Measurements from ENCODE around the gene KPTN. TPM values are rescaled to one million over a fixed set of nuclear protein-coding genes. Genes with fewer than 3 reads are reported as not detected.

KPTN gene
- total RNA-seq, 2 donors from 2014 or later: 2.8 to 2.9 TPM

DNA sequence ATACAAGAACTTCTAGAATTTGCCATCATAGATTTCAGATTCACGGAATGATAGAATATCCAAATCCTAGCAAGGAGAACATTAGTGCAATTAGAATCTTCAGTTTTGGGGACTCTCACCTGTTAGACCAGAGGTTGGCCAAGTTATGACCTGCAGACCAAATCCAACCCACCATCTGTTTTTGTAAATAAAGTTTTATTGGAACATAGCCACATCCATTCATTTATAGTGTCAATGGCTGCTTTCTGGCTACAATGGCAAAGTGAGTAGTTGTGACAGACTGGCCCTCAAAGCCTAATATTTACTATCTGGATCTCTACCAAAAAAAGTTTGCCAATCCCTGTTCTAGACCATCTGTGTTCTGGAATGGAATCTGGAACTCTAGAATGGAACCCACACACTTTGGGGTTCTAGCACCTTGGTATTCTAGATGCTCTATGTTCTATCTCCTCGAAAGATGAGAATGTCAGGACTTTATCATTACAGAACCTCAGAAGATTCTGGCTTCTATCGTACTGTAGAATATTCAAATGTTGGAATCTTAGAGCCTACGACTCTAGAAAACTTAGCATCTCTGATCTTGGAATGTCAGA, 2.5 kb downstream of the KPTN start:
- H3K9me3 ChIP-seq: no peaks in the 10 kb centered on the region
- no peak for DNase-seq (ENCODE audit: low spot score)
- no peaks in the 10 kb centered on the region for H3K36me3 ChIP-seq
- peaks cover 0 to 20% of the 10 kb centered on the region in 2 donors for H3K4me1 ChIP-seq
- no peaks in the 10 kb centered on the region for H3K27me3 ChIP-seq
- TF ChIP-seq, protein P1, sequence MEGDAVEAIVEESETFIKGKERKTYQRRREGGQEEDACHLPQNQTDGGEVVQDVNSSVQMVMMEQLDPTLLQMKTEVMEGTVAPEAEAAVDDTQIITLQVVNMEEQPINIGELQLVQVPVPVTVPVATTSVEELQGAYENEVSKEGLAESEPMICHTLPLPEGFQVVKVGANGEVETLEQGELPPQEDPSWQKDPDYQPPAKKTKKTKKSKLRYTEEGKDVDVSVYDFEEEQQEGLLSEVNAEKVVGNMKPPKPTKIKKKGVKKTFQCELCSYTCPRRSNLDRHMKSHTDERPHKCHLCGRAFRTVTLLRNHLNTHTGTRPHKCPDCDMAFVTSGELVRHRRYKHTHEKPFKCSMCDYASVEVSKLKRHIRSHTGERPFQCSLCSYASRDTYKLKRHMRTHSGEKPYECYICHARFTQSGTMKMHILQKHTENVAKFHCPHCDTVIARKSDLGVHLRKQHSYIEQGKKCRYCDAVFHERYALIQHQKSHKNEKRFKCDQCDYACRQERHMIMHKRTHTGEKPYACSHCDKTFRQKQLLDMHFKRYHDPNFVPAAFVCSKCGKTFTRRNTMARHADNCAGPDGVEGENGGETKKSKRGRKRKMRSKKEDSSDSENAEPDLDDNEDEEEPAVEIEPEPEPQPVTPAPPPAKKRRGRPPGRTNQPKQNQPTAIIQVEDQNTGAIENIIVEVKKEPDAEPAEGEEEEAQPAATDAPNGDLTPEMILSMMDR (IDR thresholded peaks at IDR 0.05): no peak
- H3K4me3 ChIP-seq: no peak overlapping the region
- no peak overlapping the region for H3K27ac ChIP-seq

GRCh38 chr19:47480658-47481057, 3.4 kb downstream of the KPTN start:
- DNase-seq (ENCODE audit: low spot score): no peak
- Histone ChIP-seq H3K36me3 (no peaks in the 10 kb centered on the region), H3K4me1 (peaks cover 0 to 20% of the 10 kb centered on the region in 2 donors), H3K9me3 (no peaks in the 10 kb centered on the region), H3K27me3 (no peaks in the 10 kb centered on the region), H3K4me3 (no peak overlapping the region), H3K27ac (no peak overlapping the region)
- TF ChIP-seq, protein P1 (IDR thresholded peaks at IDR 0.05): no peak

GRCh38 chr19:47479701-47480503, 4.1 kb downstream of the KPTN start:
- H3K36me3 ChIP-seq: no peaks in the 10 kb centered on the region
- no peaks in the 10 kb centered on the region for H3K9me3 ChIP-seq
- no peaks in the 10 kb centered on the region for H3K27me3 ChIP-seq
- no peak for DNase-seq (ENCODE audit: low spot score)
- peak overlapping the region in 1 of 2 donors; percentile 31 for H3K4me3 ChIP-seq
- H3K27ac ChIP-seq: no peak overlapping the region
- H3K4me1 ChIP-seq: peaks cover 0 to 16% of the 10 kb centered on the region in 2 donors
- TF ChIP-seq, protein P1 (IDR thresholded peaks at IDR 0.05): no peak

DNA sequence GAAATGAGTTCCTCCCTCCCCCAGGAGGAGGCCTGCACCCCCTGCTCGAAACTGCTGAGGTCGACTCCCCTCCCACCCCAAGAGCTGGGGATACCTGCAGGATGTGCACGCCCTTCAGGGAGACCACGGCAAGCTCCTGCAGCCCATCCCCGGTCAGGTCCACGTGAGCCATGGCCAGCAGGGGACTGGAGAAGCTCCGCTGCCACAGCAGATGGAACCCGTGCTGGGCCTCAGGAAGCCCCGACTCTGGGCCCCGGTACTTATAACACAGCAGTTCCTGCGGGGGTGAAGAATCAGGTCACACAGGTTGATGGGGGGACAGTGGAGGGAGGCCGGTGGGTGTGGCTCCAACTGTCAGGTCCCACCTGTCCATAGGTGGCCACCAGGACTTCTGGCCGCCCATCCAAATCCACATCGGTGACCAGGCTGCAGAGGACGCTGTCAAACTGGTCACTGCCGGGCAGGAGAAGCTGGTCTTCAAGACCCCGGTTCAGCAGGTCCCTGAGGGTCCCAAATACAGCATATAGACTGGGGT, 7.5 kb downstream of the KPTN start:
- Histone ChIP-seq H3K9me3 (no peaks in the 10 kb centered on the region), H3K36me3 (no peaks in the 10 kb centered on the region), H3K4me3 (no peak overlapping the region), H3K27ac (no peak overlapping the region), H3K4me1 (peaks cover 0 to 17% of the 10 kb centered on the region in 2 donors), H3K27me3 (peaks cover 0 to 2% of the 10 kb centered on the region in 2 donors)
- TF ChIP-seq, protein P1 (IDR thresholded peaks at IDR 0.05): no peak
- DNase-seq (ENCODE audit: low spot score): no peak

- Histone ChIP-seq H3K9me3 (no peaks in the 10 kb centered on the region), H3K4me3 (no peak overlapping the region), H3K27ac (no peak overlapping the region), H3K4me1 (peaks cover 0 to 20% of the 10 kb centered on the region in 2 donors), H3K27me3 (peaks cover 0 to 3% of the 10 kb centered on the region in 2 donors), H3K36me3 (no peaks in the 10 kb centered on the region)
- TF ChIP-seq, protein P1 (IDR thresholded peaks at IDR 0.05): no peak
- no peak for DNase-seq (ENCODE audit: low spot score)
These were observed 8.6 kb downstream of the KPTN start for GRCh38 chr19:47475465-47475864.

All from right atrium auricular region (tissue), 2 donors.